ENCODE data around the gene PROK2. TPM values are rescaled to one million over a fixed set of nuclear protein-coding genes. Genes with fewer than 3 reads are reported as not detected.

Gene PROK2
- polyA plus RNA-seq, 1 donor from 2014 or later: not detected

DNA sequence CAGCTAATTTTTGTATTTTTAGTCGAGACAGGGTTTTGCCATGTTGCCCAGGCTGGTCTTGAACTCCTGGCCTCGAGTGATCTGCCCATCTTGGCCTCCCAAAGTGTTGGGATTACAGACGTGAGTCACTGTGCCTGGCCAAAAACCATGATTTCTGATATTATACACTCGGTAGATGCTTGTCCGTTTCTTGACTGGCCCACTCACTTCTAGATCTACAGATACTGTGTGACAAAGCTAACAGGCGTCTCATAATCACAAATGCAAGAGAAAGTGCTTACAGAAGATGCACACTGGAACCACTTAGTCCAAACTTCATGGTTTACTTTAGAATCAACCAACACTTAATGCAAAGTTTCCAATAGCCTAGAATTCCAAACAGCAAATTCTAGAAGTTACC is 8.4 kb downstream of the PROK2 start:
- H3K9me3 Mint-ChIP-seq: no peaks in the 10 kb centered on the region

GRCh38 chr3:71771884-71772283 is 13.1 kb downstream of the PROK2 start:
- H3K9me3 Mint-ChIP-seq: no peaks in the 10 kb centered on the region
- H3K27ac Mint-ChIP-seq: no peak overlapping the region
- H3K27me3 Mint-ChIP-seq: peaks cover 10% of the 10 kb centered on the region
- no peaks in the 10 kb centered on the region for H3K36me3 Mint-ChIP-seq
- H3K4me3 Mint-ChIP-seq: no peak overlapping the region
- no peaks in the 10 kb centered on the region for H3K4me1 Mint-ChIP-seq

More for the DNA sequence above, 8.4 kb downstream of the PROK2 start:
- Mint-ChIP-seq H3K4me3 (no peak overlapping the region), H3K27ac (no peak overlapping the region), H3K27me3 (peaks cover 12% of the 10 kb centered on the region), H3K36me3 (no peaks in the 10 kb centered on the region), H3K4me1 (no peaks in the 10 kb centered on the region)

DNA sequence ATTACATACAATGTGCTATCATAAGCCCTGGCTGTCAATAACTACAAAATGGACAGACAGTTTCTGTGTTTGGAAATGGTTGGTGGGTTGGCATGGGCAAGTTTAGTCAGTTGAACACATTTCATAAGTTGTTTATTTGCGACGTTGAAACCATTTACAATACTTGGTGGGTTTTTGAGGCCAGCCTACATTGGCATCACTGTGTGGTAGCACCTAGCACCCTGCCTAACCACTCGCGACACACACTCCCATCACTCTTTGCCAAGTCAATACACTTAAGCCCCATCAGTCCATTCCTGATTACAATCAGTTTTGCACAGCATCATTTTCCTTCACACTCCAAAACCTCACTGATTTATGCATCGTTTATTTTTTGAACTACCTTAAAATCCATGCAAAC is 13.8 kb downstream of the PROK2 start:
- H3K27ac Mint-ChIP-seq: no peak overlapping the region
- no peaks in the 10 kb centered on the region for H3K36me3 Mint-ChIP-seq
- no peaks in the 10 kb centered on the region for H3K9me3 Mint-ChIP-seq
- H3K4me1 Mint-ChIP-seq: no peaks in the 10 kb centered on the region
- H3K27me3 Mint-ChIP-seq: peaks cover 4% of the 10 kb centered on the region
- H3K4me3 Mint-ChIP-seq: no peak overlapping the region

GRCh38 chr3:71763426-71763825 is 21.5 kb downstream of the PROK2 start:
- H3K27me3 Mint-ChIP-seq: peaks cover 23% of the 10 kb centered on the region
- H3K27ac Mint-ChIP-seq: no peak overlapping the region
- peaks cover 0 to 5% (median 0%) of the 10 kb centered on the region in 3 donors for H3K9me3 Mint-ChIP-seq
- H3K36me3 Mint-ChIP-seq: peaks cover 1% of the 10 kb centered on the region
- no peak overlapping the region for H3K4me3 Mint-ChIP-seq
- H3K4me1 Mint-ChIP-seq: peaks cover 0 to 1% (median 0%) of the 10 kb centered on the region in 3 donors

DNA sequence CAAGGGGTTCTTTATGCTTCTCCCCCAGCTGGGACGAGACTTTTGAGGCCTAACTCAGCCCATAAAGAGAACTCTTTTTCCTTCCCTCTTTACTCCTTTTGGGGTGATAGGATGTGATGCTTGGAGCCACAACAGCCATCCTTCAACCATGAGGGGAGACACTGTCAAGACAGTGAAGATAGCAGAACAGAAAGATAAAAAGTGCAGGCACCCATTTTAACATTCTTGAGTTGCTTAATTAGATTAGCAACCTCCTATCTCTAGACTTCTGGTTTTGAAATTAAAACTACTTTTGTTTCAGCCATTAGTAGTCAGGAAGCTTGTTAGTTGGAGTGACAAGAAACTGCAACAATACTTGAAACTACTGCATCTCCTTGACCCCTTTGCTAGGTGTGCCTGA is 24.8 kb downstream of the PROK2 start:
- H3K36me3 Mint-ChIP-seq: peaks cover 2% of the 10 kb centered on the region
- H3K9me3 Mint-ChIP-seq: peaks cover 0 to 2% (median 0%) of the 10 kb centered on the region in 3 donors
- no peak overlapping the region for H3K4me3 Mint-ChIP-seq
- H3K27ac Mint-ChIP-seq: no peak overlapping the region
- H3K27me3 Mint-ChIP-seq: peaks cover 34% of the 10 kb centered on the region
- H3K4me1 Mint-ChIP-seq: peaks cover 2 to 3% (median 2%) of the 10 kb centered on the region in 3 donors

GRCh38 chr3:71759401-71759800 is 25.5 kb downstream of the PROK2 start:
- Mint-ChIP-seq H3K27me3 (peaks cover 38% of the 10 kb centered on the region), H3K27ac (no peak overlapping the region), H3K4me1 (peaks cover 3 to 4% (median 4%) of the 10 kb centered on the region in 3 donors), H3K9me3 (peaks cover 0 to 2% (median 0%) of the 10 kb centered on the region in 3 donors), H3K4me3 (peak overlapping the region in 1 of 4 donors; percentile 20), H3K36me3 (peaks cover 2% of the 10 kb centered on the region)

DNA sequence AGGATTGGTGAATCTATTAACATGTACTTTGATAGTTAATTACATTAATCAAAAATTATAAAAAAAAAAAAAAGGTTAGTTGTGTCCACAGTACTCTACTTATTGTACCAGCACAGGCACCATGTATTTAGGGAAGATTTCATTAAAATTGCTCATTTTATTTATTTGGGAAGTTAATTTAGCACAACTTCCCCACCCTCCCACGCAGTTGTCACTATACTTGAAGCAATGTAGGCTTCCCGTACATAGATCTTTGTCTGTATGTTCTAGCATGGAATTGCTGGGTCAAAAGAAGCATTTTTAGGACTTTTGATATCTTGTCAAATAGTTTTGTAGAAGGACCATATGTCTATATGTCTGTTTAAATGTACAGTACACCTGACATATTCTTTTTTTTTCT is 26.9 kb downstream of the PROK2 start:
- Mint-ChIP-seq H3K36me3 (peaks cover 2% of the 10 kb centered on the region), H3K4me3 (no peak overlapping the region), H3K9me3 (no peaks in the 10 kb centered on the region), H3K27ac (no peak overlapping the region), H3K27me3 (peaks cover 39% of the 10 kb centered on the region), H3K4me1 (peaks cover 2 to 4% (median 4%) of the 10 kb centered on the region in 3 donors)

DNA sequence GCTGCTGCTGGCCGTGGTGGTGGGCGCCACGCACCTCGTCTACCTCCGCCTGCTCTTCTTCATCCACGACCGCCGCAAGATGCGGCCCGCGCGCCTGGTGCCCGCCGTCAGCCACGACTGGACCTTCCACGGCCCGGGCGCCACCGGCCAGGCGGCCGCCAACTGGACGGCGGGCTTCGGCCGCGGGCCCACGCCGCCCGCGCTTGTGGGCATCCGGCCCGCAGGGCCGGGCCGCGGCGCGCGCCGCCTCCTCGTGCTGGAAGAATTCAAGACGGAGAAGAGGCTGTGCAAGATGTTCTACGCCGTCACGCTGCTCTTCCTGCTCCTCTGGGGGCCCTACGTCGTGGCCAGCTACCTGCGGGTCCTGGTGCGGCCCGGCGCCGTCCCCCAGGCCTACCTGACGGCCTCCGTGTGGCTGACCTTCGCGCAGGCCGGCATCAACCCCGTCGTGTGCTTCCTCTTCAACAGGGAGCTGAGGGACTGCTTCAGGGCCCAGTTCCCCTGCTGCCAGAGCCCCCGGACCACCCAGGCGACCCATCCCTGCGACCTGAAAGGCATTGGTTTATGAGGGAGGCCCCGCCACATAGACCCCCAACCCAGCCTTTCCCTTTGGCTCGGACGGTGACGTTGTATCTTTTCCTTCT is 30.2 kb downstream of the PROK2 start:
- H3K9me3 Mint-ChIP-seq: peaks cover 0 to 2% (median 0%) of the 10 kb centered on the region in 3 donors
- peak overlapping the region; percentile 38 to 80 (median 66) for H3K4me3 Mint-ChIP-seq
- peak overlapping the region in 1 of 3 donors; percentile 2 for H3K27ac Mint-ChIP-seq
- H3K36me3 Mint-ChIP-seq: peaks cover 1% of the 10 kb centered on the region
- H3K27me3 Mint-ChIP-seq: peaks cover 46% of the 10 kb centered on the region
- peaks cover 4 to 6% (median 4%) of the 10 kb centered on the region in 3 donors for H3K4me1 Mint-ChIP-seq

DNA sequence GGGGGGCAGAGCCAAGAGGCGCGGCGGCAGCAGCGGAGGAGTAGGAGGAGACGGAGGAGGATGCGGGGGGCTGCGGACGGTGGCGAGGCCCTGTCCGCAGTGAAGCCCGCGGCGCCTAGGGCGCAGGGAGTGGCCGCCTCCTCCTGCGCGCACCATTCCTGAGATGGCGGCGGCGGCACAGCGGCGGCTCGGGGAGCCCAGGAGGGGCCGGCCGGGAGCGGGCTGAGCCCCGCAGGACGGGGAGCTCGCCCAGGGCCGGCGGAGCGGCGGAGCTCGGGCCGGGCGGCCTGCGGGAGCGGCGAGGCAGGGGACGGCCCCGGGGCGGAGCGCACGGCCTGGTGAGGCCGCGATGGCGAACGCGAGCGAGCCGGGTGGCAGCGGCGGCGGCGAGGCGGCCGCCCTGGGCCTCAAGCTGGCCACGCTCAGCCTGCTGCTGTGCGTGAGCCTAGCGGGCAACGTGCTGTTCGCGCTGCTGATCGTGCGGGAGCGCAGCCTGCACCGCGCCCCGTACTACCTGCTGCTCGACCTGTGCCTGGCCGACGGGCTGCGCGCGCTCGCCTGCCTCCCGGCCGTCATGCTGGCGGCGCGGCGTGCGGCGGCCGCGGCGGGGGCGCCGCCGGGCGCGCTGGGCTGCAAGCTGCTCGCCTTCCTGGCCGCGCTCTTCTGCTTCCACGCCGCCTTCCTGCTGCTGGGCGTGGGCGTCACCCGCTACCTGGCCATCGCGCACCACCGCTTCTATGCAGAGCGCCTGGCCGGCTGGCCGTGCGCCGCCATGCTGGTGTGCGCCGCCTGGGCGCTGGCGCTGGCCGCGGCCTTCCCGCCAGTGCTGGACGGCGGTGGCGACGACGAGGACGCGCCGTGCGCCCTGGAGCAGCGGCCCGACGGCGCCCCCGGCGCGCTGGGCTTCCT is 31.0 kb downstream of the PROK2 start, which contains the start of gene GPR27:
TSS of gene GPR27 (plus strand) at position 155 of the 909 bp plus-strand sequence. CDS start at position 350, 195 bp downstream.
- Mint-ChIP-seq H3K36me3 (peaks cover 1% of the 10 kb centered on the region), H3K4me1 (peaks cover 4 to 6% (median 4%) of the 10 kb centered on the region in 3 donors), H3K9me3 (peaks cover 0 to 2% (median 0%) of the 10 kb centered on the region in 3 donors), H3K27ac (peak within 1 kb of the TSS in 1 of 3 donors; percentile 85), H3K27me3 (peaks cover 41% of the 10 kb centered on the region), H3K4me3 (peak within 1 kb of the TSS in 3 of 4 donors; percentile 25 to 68 (median 57))

DNA sequence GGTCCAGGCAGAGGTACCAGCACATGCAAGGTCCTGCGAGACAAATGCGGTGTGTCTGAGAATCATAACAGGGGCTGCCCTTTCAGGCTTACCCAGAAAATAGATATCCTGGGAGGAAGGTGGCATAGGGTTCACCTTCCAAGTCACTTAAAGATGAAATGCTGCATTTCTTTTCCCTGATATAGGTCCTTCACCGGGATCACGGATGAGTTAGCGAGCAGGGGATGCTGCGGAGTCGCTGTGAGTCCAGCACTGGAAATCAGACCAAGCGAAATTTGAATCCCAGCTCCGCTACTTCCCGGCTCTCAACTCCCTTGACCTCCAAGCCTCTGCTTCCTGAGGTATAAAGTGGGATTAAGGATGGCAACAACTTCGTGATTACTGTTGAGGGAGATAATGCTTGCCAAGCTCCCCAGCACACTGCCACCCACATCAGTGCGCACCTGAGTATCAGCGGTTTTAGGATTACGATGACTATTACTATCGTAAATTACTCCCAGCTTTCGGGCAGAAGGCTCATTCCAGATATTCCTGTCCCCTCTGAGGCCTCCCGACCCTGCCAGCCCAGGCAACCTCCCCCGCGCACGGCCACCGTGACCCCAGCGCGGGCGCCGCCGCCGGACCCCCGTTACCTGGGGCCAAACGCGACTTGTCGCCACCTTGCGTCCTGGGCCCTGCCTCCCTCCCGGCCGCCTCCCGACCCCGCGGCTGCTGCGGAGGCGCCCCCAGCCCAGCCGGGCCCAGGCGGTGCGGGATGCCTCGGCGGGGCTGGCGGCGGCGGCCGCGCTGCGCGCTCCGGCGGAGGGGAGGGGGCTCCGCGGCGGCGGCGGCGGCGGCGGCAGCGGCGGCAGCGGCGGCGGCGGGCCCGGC is 31.9 kb downstream of the PROK2 start:
- H3K4me3 Mint-ChIP-seq: peak overlapping the region in 3 of 4 donors; percentile 25 to 68 (median 57)
- peaks cover 4 to 6% (median 4%) of the 10 kb centered on the region in 3 donors for H3K4me1 Mint-ChIP-seq
- H3K36me3 Mint-ChIP-seq: peaks cover 1% of the 10 kb centered on the region
- peaks cover 38% of the 10 kb centered on the region for H3K27me3 Mint-ChIP-seq
- peaks cover 0 to 2% (median 0%) of the 10 kb centered on the region in 3 donors for H3K9me3 Mint-ChIP-seq
- H3K27ac Mint-ChIP-seq: peak overlapping the region in 1 of 3 donors; percentile 85

DNA sequence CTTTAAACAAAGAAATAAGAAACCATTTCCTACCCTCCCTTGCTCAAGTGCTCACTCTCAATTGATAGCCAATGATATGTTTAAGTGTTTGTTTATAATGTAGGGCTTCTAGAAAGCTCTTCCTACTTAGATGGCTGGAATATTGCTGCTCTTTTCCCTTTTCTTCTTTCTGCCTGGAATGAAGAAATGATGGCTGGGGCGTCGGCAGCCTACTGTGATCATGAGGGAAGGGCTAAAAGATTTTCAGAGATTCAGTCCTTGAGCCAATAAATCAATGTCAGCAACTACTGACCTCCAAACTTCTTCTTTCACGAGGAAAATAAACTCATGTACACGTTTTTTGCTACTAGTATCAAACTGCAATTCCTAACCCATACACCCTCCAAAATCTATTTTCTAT is 33.3 kb downstream of the PROK2 start:
- no peak overlapping the region for H3K27ac Mint-ChIP-seq
- peaks cover 35% of the 10 kb centered on the region for H3K27me3 Mint-ChIP-seq
- no peak overlapping the region for H3K4me3 Mint-ChIP-seq

GRCh38 chr3:71744738-71745137 is 40.2 kb downstream of the PROK2 start:
- Mint-ChIP-seq H3K27ac (no peak overlapping the region), H3K27me3 (peaks cover 1% of the 10 kb centered on the region), H3K4me3 (no peak overlapping the region), H3K9me3 (peaks cover 2 to 39% (median 11%) of the 10 kb centered on the region in 3 donors), H3K36me3 (no peaks in the 10 kb centered on the region), H3K4me1 (no peaks in the 10 kb centered on the region)

More for the DNA sequence above, 33.3 kb downstream of the PROK2 start:
- H3K9me3 Mint-ChIP-seq: peaks cover 0 to 2% (median 0%) of the 10 kb centered on the region in 3 donors
- peaks cover 4 to 6% (median 4%) of the 10 kb centered on the region in 3 donors for H3K4me1 Mint-ChIP-seq
- H3K36me3 Mint-ChIP-seq: peaks cover 1% of the 10 kb centered on the region

DNA sequence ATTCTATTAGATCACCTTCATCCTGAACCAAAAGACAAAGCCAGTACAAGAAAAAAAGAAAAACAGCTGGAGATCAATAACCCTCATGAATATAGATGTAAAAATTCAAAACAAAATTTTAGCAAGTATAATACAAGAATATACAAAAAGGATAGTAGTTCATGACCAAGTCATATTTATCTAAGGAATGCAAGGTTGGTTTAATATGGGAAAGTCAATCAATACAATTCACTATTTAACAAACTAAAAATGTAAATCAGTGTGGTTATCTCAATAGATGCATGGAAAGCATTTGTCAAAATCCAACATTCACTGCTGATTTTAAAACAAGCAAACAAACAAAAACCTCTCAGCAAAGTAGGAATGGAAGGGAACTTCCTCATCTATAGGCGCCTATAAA is 42.3 kb downstream of the PROK2 start:
- no peaks in the 10 kb centered on the region for H3K4me1 Mint-ChIP-seq
- no peak overlapping the region for H3K4me3 Mint-ChIP-seq
- H3K27me3 Mint-ChIP-seq: peaks cover 5% of the 10 kb centered on the region
- H3K9me3 Mint-ChIP-seq: peaks cover 2 to 40% (median 13%) of the 10 kb centered on the region in 3 donors
- H3K27ac Mint-ChIP-seq: no peak overlapping the region
- no peaks in the 10 kb centered on the region for H3K36me3 Mint-ChIP-seq

DNA sequence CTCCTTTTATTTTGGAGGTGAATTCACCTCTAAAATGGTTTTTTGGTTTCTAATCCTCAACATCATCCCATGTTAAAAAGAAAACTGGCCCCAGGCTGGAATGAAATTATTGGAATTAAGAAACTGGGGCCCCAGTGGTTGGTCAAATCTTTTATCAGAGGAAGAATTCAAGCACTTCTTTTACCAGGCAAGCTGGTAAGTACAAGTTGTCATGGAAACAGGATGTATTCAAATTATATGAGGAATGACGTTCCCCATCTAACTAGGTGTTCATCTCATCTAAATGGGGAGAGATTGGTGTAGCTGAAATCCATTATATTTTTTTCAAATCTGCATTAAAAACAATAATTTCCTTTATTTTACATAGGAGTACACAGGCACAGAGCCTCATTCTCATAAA is 50.1 kb downstream of the PROK2 start:
- H3K36me3 Mint-ChIP-seq: no peaks in the 10 kb centered on the region
- peaks cover 26% of the 10 kb centered on the region for H3K27me3 Mint-ChIP-seq
- H3K9me3 Mint-ChIP-seq: peaks cover 0 to 10% (median 7%) of the 10 kb centered on the region in 3 donors
- H3K4me3 Mint-ChIP-seq: no peak overlapping the region
- H3K27ac Mint-ChIP-seq: no peak overlapping the region
- H3K4me1 Mint-ChIP-seq: peaks cover 0 to 6% (median 4%) of the 10 kb centered on the region in 3 donors

Data from IgD-negative memory B cell (primary cell).